ENCODE results near the gene PDE11A.
A peak's percentile ranks its signal among the peaks of the same experiment; 100 is the strongest.

Gene PDE11A

GRCh38 chr2:177691177-177691576, 381.4 kb downstream of the PDE11A start:
- H3K79me2 ChIP-seq (ENCODE audit: insufficient read depth, low read length): no peaks in the 10 kb centered on the region

GRCh38 chr2:177689623-177690022, 383.0 kb downstream of the PDE11A start:
- Histone ChIP-seq H3K9me3 (ENCODE audit: insufficient read depth, low read length, severe bottlenecking) (no peaks in the 10 kb centered on the region), H2AFZ (ENCODE audit: low read depth, low read length) (peak overlapping the region; percentile 61), H3K4me2 (ENCODE audit: insufficient read depth, low read length) (peak overlapping the region; percentile 41), H4K20me1 (ENCODE audit: insufficient read depth, low read length) (no peaks in the 10 kb centered on the region), H3K4me3 (ENCODE audit: low read depth in 1 of 2, low read length in 2 of 2) (no peak overlapping the region), H3K27me3 (ENCODE audit: insufficient read depth, low read length, poor library complexity) (no peaks in the 10 kb centered on the region), H3K27ac (ENCODE audit: low read length) (peak overlapping the region; percentile 69), H3K79me2 (ENCODE audit: insufficient read depth, low read length) (no peaks in the 10 kb centered on the region), H3K9ac (ENCODE audit: low read depth, low read length) (peak overlapping the region; percentile 28; the same call in 1 of the 2 replicates), H3K4me1 (ENCODE audit: insufficient read depth, low read length) (peaks cover 20% of the 10 kb centered on the region), H3K36me3 (ENCODE audit: insufficient read depth, low read length) (no peaks in the 10 kb centered on the region)
- ATAC-seq (ENCODE audit: insufficient read depth, low read depth) (peak; percentile 99), DNase-seq (peak; percentile 76)
- TF ChIP-seq EZH2 (IDR thresholded peaks at IDR 0.05; ENCODE audit: borderline replicate concordance, low read depth, low read length, severe bottlenecking) (no peak), CTCF (IDR thresholded peaks at IDR 0.05; ENCODE audit: borderline replicate concordance, extremely low read depth, low read length, poor library complexity, severe bottlenecking) (no peak)

More at GRCh38 chr2:177691177-177691576, 381.4 kb downstream of the PDE11A start:
- no peak overlapping the region for H3K9ac ChIP-seq (ENCODE audit: low read depth, low read length)
- ATAC-seq (ENCODE audit: insufficient read depth, low read depth) (no peak), DNase-seq (no peak)
- H3K27ac ChIP-seq (ENCODE audit: low read length): no peak overlapping the region
- H4K20me1 ChIP-seq (ENCODE audit: insufficient read depth, low read length): no peaks in the 10 kb centered on the region
- H3K9me3 ChIP-seq (ENCODE audit: insufficient read depth, low read length, severe bottlenecking): no peaks in the 10 kb centered on the region
- peaks cover 20% of the 10 kb centered on the region for H3K4me1 ChIP-seq (ENCODE audit: insufficient read depth, low read length)
- H3K4me2 ChIP-seq (ENCODE audit: insufficient read depth, low read length): no peak overlapping the region
- no peak overlapping the region for H3K4me3 ChIP-seq (ENCODE audit: low read depth in 1 of 2, low read length in 2 of 2)
- H3K27me3 ChIP-seq (ENCODE audit: insufficient read depth, low read length, poor library complexity): no peaks in the 10 kb centered on the region
- H2AFZ ChIP-seq (ENCODE audit: low read depth, low read length): no peak overlapping the region
- TF ChIP-seq EZH2 (IDR thresholded peaks at IDR 0.05; ENCODE audit: borderline replicate concordance, low read depth, low read length, severe bottlenecking): no peak
- TF ChIP-seq CTCF (IDR thresholded peaks at IDR 0.05; ENCODE audit: borderline replicate concordance, extremely low read depth, low read length, poor library complexity, severe bottlenecking): peak; percentile 17
- no peaks in the 10 kb centered on the region for H3K36me3 ChIP-seq (ENCODE audit: insufficient read depth, low read length)

- no peak for ATAC-seq (ENCODE audit: insufficient read depth, low read depth)
- no peaks in the 10 kb centered on the region for H3K36me3 ChIP-seq (ENCODE audit: insufficient read depth, low read length)
- no peak overlapping the region for H3K4me2 ChIP-seq (ENCODE audit: insufficient read depth, low read length)
- H4K20me1 ChIP-seq (ENCODE audit: insufficient read depth, low read length): no peaks in the 10 kb centered on the region
- TF ChIP-seq EZH2 (IDR thresholded peaks at IDR 0.05; ENCODE audit: borderline replicate concordance, low read depth, low read length, severe bottlenecking): no peak
- TF ChIP-seq CTCF (IDR thresholded peaks at IDR 0.05; ENCODE audit: borderline replicate concordance, extremely low read depth, low read length, poor library complexity, severe bottlenecking): no peak
- no peaks in the 10 kb centered on the region for H3K27me3 ChIP-seq (ENCODE audit: insufficient read depth, low read length, poor library complexity)
- no peaks in the 10 kb centered on the region for H3K9me3 ChIP-seq (ENCODE audit: insufficient read depth, low read length, severe bottlenecking)
- no peak for DNase-seq
- H3K27ac ChIP-seq (ENCODE audit: low read length): peak overlapping the region; percentile 69; the same call in 1 of the 2 replicates
- 0 out of 2 replicates have a peak overlapping the region, but pooled peaks have one; percentile 28 for H3K9ac ChIP-seq (ENCODE audit: low read depth, low read length)
- H2AFZ ChIP-seq (ENCODE audit: low read depth, low read length): no peak overlapping the region
- peaks cover 20% of the 10 kb centered on the region for H3K4me1 ChIP-seq (ENCODE audit: insufficient read depth, low read length)
- H3K79me2 ChIP-seq (ENCODE audit: insufficient read depth, low read length): no peaks in the 10 kb centered on the region
- no peak overlapping the region for H3K4me3 ChIP-seq (ENCODE audit: low read depth in 1 of 2, low read length in 2 of 2)
Measured at GRCh38 chr2:177688844-177689243, 383.7 kb downstream of the PDE11A start.

All from DND-41 (cell line).